Stimulated activated effector memory CD8-positive, alpha-beta T cell treated with anti-CD3 and anti-CD28 coated beads, Interleukin-12 subunit alpha, Interleukin-12 subunit beta, amount 100 ng/mL, for 72 hours (primary cell): ENCODE measurements around the gene TULP4.
"Not testable (repeated sequence)": the region's sequence is repeated elsewhere in the genome, so short reads cannot be mapped to it uniquely, and the experiment has no call there.

Source experiments
- ATAC-seq: fragments of 150-1000 bp; cut with Tn5 transposase; 2 replicates; pipeline ENCODE4 v1.10.0; 2021
- DNase-seq, 2 donors: peaks; one replicate each; pipeline ENCODE4 v3.0.0; 2021 to 2022; ENCODE audit warnings: low spot score in 2 of 2
- H3K27ac Mint-ChIP-seq: one replicate; pipeline ENCODE4 v1.8.0; 2022; ENCODE audit warnings: mild to moderate bottlenecking, mixed read lengths
- H3K36me3 Mint-ChIP-seq: one replicate; pipeline ENCODE4 v1.8.0; 2022; ENCODE audit warnings: mild to moderate bottlenecking, mixed read lengths
- H3K4me1 Mint-ChIP-seq: one replicate; pipeline ENCODE4 v1.8.0; 2022; ENCODE audit warnings: mixed read lengths
- H3K4me3 Mint-ChIP-seq: one replicate; pipeline ENCODE4 v1.8.0; 2022; ENCODE audit warnings: mild to moderate bottlenecking, mixed read lengths
- H3K9me3 Mint-ChIP-seq: one replicate; pipeline ENCODE4 v1.8.0; 2022; ENCODE audit warnings: mixed read lengths

TULP4 gene

DNA sequence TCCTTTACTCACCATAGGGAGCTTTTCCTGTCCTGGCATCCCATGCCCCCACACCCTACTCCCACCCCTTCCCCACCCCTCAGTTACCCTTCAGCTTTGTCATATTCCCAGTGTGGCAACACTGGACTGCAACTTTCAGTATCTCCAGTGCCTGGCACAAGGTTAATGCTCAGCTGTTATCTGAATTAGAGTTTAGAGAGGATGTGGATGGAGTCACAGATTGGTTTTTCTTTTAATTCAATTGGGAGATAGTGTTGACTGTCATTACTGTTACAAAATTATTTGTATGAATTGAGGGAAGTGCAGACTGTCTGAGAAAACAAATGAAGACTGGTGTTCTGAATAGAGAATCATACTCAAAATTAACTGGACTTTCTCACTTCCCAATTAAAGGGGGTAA lies 89.9 kb downstream of the TULP4 start:
- H3K4me1 Mint-ChIP-seq, result peaks cover 5% of the 10 kb centered on the region
- no peak for DNase-seq
- ATAC-seq, result no peak
- H3K4me3 Mint-ChIP-seq, result no peak overlapping the region
- no peaks in the 10 kb centered on the region for H3K36me3 Mint-ChIP-seq
- no peaks in the 10 kb centered on the region for H3K9me3 Mint-ChIP-seq
- H3K27ac Mint-ChIP-seq, result no peak overlapping the region

DNA sequence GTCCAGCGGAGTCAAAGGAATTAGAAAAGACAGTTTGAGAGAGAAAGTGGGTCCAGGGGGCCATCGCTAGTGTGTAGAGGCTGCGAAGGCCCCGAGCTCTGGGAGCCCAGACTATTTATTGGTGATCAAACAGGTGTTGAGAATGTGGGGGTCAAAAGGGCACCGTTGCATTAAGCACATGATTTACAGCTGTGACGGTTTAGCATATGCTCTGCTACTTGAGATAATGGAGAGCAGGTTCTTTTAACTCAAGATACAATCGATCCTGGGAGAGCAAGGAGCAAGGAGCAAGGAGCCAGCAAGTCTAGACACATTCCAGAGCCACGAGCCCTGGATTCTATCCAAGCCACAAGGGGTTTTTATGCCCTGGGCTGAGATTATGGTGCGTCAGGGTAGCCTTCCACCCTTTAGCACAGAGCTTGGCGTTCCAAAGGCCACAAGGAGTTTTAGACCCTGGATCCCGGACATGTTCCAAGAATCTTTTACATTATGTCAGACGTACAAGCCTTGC lies 93.1 kb downstream of the TULP4 start:
- not testable (repeated sequence) for H3K36me3 Mint-ChIP-seq, H3K9me3 Mint-ChIP-seq, H3K4me3 Mint-ChIP-seq, DNase-seq, H3K4me1 Mint-ChIP-seq, ATAC-seq, H3K27ac Mint-ChIP-seq

GRCh38 chr6:158405933-158406332 lies 93.7 kb downstream of the TULP4 start:
- no peaks in the 10 kb centered on the region for H3K36me3 Mint-ChIP-seq

DNA sequence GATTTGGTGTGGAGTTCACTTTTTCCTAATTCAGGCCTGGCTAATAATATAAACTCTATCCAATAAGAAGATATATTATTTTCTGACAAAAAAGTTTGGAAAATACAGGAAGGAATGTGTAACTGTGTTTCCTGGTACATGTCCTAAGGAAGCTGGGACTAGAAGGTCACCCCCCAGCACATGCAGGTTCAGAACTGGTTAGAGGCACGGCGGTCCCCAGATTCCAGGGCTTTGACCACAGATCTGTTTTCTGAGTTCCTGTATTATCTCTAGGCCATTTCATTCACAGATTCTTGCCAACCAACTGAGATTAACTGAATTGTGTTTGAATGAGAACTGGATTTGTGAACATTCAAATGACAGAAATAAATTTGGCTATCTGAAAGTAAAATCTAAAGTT lies 94.5 kb downstream of the TULP4 start:
- Mint-ChIP-seq H3K27ac (no peak overlapping the region), H3K4me1 (peaks cover 5% of the 10 kb centered on the region), H3K9me3 (no peaks in the 10 kb centered on the region), H3K4me3 (no peak overlapping the region), H3K36me3 (no peaks in the 10 kb centered on the region)
- DNase-seq (no peak), ATAC-seq (no peak)

More at GRCh38 chr6:158405933-158406332, 93.7 kb downstream of the TULP4 start:
- Mint-ChIP-seq H3K27ac (no peak overlapping the region), H3K4me3 (no peak overlapping the region), H3K9me3 (no peaks in the 10 kb centered on the region), H3K4me1 (peaks cover 5% of the 10 kb centered on the region)
- ATAC-seq (no peak), DNase-seq (no peak)

DNA sequence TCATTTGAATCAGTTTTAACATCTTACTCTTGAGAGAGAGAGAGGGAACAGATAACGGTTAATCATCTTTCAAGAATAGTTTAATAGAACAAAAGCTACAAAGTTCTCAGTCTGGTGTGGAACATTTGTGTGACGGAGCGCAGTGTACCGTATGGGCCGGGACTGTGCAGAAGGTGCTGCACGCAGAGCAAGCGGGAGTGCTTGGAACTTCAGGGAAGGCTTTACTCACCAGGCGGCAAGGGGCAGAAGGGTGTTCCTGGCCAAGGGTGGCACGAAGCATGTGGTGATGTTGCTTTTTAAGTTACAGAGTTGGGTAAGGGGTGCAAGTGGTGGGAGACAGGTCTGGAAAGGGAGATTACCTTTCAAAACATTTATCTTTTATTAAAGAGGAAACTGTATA lies 95.7 kb downstream of the TULP4 start:
- no peak overlapping the region for H3K27ac Mint-ChIP-seq
- ATAC-seq, result no peak
- H3K36me3 Mint-ChIP-seq, result no peaks in the 10 kb centered on the region
- H3K9me3 Mint-ChIP-seq, result no peaks in the 10 kb centered on the region
- DNase-seq, result no peak
- H3K4me3 Mint-ChIP-seq, result no peak overlapping the region
- peaks cover 5% of the 10 kb centered on the region for H3K4me1 Mint-ChIP-seq

- H3K27ac Mint-ChIP-seq, result no peak overlapping the region
- H3K36me3 Mint-ChIP-seq, result no peaks in the 10 kb centered on the region
- H3K4me1 Mint-ChIP-seq, result peaks cover 5% of the 10 kb centered on the region
- no peaks in the 10 kb centered on the region for H3K9me3 Mint-ChIP-seq
- ATAC-seq (no peak), DNase-seq (no peak)
- no peak overlapping the region for H3K4me3 Mint-ChIP-seq
Observed at GRCh38 chr6:158408552-158409130, 96.4 kb downstream of the TULP4 start.

GRCh38 chr6:158409451-158409850 lies 97.2 kb downstream of the TULP4 start:
- Mint-ChIP-seq H3K9me3 (no peaks in the 10 kb centered on the region), H3K4me1 (peaks cover 5% of the 10 kb centered on the region), H3K27ac (no peak overlapping the region), H3K36me3 (no peaks in the 10 kb centered on the region), H3K4me3 (no peak overlapping the region)
- DNase-seq (no peak), ATAC-seq (no peak)

DNA sequence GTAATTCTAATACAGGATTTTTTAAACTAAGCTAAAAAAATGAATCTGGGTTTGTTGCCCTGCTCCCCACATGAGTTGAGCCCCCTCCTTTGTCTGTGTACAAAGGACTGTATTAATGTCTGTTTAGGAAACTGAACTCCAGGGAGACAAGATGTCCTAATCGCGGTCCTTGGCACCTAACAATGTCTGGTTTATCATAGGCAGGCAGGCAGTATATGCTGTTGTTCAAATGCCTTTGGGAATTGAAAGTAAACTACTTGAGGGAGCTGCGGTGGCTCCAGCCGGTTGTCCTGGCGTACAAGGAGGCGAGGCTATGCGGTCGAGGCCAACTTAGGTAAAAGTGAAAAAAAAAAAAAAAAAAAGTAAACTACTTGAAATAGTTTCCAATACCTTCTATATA lies 98.5 kb downstream of the TULP4 start:
- no peak for ATAC-seq
- no peaks in the 10 kb centered on the region for H3K9me3 Mint-ChIP-seq
- H3K4me3 Mint-ChIP-seq, result no peak overlapping the region
- H3K27ac Mint-ChIP-seq, result no peak overlapping the region
- H3K4me1 Mint-ChIP-seq, result peaks cover 4% of the 10 kb centered on the region
- no peak for DNase-seq
- H3K36me3 Mint-ChIP-seq, result peaks cover 5% of the 10 kb centered on the region

- Mint-ChIP-seq H3K4me1 (no peaks in the 10 kb centered on the region), H3K27ac (no peak overlapping the region), H3K4me3 (no peak overlapping the region), H3K36me3 (peaks cover 8% of the 10 kb centered on the region), H3K9me3 (no peaks in the 10 kb centered on the region)
- ATAC-seq (no peak), DNase-seq (no peak)
Observed at GRCh38 chr6:158411998-158412397, 99.7 kb downstream of the TULP4 start.

GRCh38 chr6:158413028-158413427 lies 100.8 kb downstream of the TULP4 start:
- Mint-ChIP-seq H3K9me3 (no peaks in the 10 kb centered on the region), H3K4me3 (no peak overlapping the region), H3K27ac (no peak overlapping the region), H3K4me1 (no peaks in the 10 kb centered on the region), H3K36me3 (peaks cover 8% of the 10 kb centered on the region)
- no peak for ATAC-seq
- no peak for DNase-seq

DNA sequence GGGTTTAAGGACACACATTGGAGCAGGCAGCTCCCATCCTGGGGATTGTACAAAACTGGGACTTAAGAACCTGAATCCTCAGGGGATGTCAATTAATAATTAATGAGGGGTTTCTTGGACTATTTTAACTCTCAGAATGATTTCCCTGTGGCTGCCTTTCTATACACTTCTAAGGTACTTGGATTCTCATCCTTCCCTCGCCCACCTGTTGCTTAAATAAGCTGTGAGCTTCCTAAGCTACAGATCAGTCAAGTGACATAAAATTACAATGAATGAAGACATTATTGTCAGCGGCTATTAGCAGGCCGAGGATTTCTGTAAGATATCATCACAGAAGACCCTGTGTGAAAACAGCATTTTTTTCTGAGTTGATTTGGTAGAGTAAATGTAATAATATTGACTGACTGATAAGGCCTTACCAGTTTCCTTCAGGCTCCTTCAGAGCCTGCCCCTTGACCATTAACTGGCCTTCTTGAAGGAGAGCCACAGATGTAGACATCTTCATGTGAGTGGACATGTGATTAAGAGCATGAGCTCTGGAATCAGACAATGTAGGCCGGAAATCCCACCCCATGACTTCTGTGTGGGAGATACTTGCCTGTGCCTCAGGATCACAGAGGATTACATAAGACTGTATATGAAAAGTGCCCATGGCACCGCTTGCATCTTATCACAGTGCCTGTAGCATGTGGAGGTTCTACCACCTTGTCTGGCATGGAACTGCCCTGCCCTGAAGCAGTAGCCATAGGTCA lies 101.7 kb downstream of the TULP4 start:
- H3K36me3 Mint-ChIP-seq, result peaks cover 8% of the 10 kb centered on the region

DNA sequence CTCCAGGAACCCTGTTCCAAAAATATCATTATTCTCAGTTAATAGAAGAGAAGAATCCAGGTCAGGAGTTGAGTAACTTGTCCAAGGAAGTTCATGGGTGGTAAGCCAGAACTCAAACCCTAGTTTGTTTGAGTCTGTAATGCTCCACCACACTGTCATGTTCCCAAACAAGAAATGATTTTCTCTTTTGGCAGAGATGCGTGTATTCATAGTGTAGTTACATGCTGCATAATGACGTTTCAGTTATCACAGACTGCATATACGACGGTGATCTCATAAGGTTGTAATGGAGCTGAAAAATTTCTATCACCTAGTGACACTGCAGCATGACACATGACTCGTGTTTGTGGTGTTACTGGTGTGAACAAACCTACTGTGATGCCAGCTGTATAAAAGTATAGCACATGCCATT lies 102.6 kb downstream of the TULP4 start:
- no peak overlapping the region for H3K27ac Mint-ChIP-seq
- peaks cover 8% of the 10 kb centered on the region for H3K36me3 Mint-ChIP-seq
- DNase-seq (no peak), ATAC-seq (peak; percentile 65)
- no peaks in the 10 kb centered on the region for H3K9me3 Mint-ChIP-seq
- H3K4me3 Mint-ChIP-seq, result no peak overlapping the region
- H3K4me1 Mint-ChIP-seq, result no peaks in the 10 kb centered on the region

More for the DNA sequence above, 101.7 kb downstream of the TULP4 start:
- no peak for DNase-seq
- H3K4me3 Mint-ChIP-seq, result no peak overlapping the region
- H3K27ac Mint-ChIP-seq, result no peak overlapping the region
- H3K9me3 Mint-ChIP-seq, result no peaks in the 10 kb centered on the region
- ATAC-seq, result no peak
- H3K4me1 Mint-ChIP-seq, result no peaks in the 10 kb centered on the region

GRCh38 chr6:158415666-158416065 lies 103.4 kb downstream of the TULP4 start:
- DNase-seq, result no peak
- Mint-ChIP-seq H3K9me3 (no peaks in the 10 kb centered on the region), H3K4me3 (no peak overlapping the region), H3K36me3 (peaks cover 8% of the 10 kb centered on the region), H3K4me1 (no peaks in the 10 kb centered on the region), H3K27ac (no peak overlapping the region)
- no peak for ATAC-seq

DNA sequence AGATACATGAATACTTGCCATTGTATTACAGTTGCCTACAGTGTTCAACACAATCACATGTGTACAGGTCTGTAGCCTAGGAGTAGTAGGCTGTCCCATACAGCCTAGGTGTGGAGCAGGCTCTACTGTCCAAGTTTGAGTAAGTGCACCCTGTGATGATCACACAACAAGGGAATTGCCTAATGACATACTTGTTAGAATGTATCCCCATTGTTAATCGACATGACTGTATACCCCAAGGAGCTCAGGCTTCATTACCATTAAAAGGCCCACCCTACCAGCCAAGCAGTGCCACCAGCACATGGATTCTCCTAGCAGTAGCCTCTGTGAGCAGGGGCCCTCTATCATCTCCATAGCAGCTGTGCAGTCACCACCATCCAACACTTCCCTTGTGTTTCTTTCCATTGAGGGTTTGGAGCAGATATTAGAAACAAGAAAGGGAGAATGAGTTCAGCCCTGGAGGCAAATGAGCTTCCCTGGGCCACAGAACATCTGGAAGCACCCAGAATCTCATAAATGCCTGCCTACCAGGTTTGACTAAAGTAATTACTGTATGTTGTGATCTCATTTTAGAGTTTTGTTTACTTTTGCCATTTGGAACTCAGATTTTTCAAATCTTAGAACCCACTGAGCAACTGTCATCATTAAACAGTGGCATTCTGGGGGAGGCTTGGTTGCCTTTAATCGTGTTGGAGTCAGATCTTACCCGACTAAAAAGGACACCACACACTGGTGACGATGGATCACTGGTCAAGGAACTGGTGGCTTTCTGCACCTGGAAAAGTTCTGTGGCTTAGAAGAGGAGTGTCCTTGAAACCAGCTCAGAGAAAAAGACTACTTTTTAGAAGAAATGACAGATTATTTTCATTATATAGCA lies 104.9 kb downstream of the TULP4 start:
- Mint-ChIP-seq H3K36me3 (peaks cover 8% of the 10 kb centered on the region), H3K27ac (no peak overlapping the region), H3K4me1 (no peaks in the 10 kb centered on the region), H3K9me3 (no peaks in the 10 kb centered on the region), H3K4me3 (no peak overlapping the region)
- no peak for DNase-seq
- no peak for ATAC-seq

GRCh38 chr6:158417760-158418098 lies 105.5 kb downstream of the TULP4 start:
- ATAC-seq (no peak), DNase-seq (no peak)

More at GRCh38 chr6:158417760-158418098, 105.5 kb downstream of the TULP4 start:
- Mint-ChIP-seq H3K4me1 (no peaks in the 10 kb centered on the region), H3K36me3 (peaks cover 8% of the 10 kb centered on the region), H3K4me3 (no peak overlapping the region), H3K27ac (no peak overlapping the region), H3K9me3 (no peaks in the 10 kb centered on the region)
